DMS53 treated with DMSO at 0.1 percent for 48 hours (cell line): ENCODE results near the gene CD70.
"Not testable (repeated sequence)": the region's sequence is repeated elsewhere in the genome, so short reads cannot be mapped to it uniquely, and the experiment has no call there.

ENCODE experiments used
- DNase-seq: peaks from one replicate; lab custom pipeline; 2025; ENCODE audit not compliant: unreplicated experiment; lab: John Stamatoyannopoulos, UW

The CD70 gene

DNA sequence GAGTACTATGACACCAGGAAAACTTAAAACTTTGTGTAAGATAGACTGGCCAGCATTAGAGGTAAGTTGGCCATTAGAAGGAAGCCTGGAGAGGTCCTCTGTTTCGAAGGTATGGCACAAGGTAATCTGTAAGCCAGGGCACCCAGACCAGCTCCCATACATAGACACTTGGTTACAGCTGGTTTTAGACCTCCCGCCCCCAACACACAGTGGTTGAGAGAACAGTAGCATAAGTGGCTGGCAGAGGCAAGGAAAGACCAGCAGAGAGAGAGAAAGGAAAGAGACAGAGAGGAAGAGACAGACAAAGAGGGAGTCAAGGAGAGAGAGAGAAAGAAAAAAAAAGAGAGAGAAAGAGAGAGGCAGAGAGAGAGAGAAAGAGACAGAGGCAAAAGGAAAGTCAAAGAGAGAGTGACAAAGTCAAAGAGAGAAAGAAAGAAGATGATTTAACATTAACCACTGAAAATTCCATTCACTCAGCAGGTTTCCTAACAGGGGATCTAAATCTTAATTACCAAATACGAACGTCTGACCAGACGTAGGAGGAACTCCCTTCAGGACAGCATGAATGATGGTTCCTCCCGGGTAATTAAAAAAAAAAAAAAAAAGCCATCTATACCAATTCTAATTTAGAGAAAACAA is 7.4 kb upstream of the CD70 start:
- DNase-seq, result not testable (repeated sequence)

DNA sequence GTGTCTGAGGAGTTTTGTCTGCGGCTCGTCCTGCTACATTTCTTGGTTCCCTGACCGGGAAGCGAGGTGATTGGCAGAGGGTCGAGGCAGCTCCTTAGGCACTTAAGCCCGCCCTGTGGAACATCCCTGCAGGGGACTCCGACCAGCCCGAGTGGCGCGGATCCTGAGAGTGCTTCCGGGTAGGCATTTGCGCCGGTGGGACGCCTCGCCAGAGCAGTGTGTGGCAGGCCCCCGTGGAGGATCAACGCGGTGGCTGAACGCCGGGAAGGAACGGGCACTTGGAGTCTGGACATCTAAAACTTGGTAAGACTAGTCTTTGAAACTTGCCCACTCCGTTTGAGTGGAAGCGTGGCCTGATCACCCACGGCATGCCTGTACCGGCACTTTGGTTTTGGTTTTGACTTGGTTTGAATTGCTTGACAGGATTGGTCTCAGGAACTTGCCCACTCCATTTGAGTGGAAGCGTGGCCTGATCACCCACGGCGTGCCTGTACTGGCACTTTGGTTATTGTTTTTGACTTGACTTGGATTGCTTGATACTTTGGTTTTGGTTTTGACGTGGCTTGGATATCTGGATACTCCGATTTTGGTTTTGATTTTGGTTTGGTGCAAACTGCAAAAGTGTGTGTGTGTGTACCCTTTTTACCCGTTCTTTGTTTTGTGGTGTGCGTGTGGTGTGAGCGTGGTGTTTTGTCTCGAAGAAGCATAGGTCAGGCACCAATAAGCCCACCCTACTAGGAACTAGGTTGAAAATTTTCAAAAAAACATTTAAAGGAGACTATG is 6.7 kb upstream of the CD70 start:
- not testable (repeated sequence) for DNase-seq

GRCh38 chr19:6596621-6597020 is 5.7 kb upstream of the CD70 start:
- DNase-seq, result no peak

GRCh38 chr19:6593651-6594416 is 2.9 kb upstream of the CD70 start:
- DNase-seq, result no peak

- DNase-seq, result no peak
These were observed 608 bp downstream of the CD70 start for GRCh38 chr19:6590258-6590826.

- DNase-seq, result no peak
These were observed 1.2 kb downstream of the CD70 start for GRCh38 chr19:6589711-6590257.

- DNase-seq, result no peak
These were observed 2.2 kb downstream of the CD70 start for GRCh38 chr19:6588508-6589345.

DNA sequence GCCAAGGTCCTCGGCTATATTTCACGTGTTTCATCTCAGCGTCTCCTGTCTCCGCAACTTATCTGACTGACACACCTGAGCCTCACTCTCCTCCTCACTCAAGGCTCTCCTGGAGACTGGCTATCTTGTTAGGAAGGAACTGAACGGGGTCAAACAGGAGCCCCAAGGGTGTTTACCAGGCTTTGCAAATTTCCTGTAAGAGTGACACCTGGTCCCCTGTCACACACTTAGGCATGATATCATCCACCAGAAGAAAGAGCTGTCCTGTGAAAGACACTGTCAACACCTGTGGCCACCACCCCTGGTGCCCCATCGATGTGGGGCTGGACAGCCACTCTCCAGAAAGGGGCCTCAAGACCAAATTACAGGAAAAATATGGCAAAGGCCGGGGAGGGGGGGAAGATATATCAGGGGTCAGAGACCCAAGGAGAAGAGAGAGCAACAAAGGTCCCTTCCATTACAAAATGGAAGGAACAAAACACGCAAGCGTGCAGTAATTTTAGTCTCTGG is 2.9 kb downstream of the CD70 start:
- DNase-seq, result no peak

- DNase-seq, result no peak
These were observed 3.7 kb downstream of the CD70 start for GRCh38 chr19:6587093-6587820.

DNA sequence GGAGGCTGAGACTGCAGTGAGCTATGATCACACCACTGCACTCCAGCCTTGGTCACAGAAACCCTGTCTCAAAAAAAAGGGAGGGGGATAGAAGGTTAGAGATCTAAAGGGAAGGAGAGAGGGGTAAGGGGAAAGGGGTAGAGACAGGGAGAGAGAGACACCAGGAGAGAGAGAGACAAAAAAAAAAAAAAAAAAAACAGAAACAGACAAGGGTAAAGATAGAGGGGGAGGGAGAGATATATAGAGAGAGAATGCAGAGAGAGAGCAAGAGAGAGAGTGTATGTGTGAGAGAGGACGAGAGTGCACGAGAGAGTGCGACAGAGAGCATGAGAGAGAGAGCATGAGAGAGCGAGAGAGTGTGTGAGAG is 4.2 kb downstream of the CD70 start:
- DNase-seq, result no peak

DNA sequence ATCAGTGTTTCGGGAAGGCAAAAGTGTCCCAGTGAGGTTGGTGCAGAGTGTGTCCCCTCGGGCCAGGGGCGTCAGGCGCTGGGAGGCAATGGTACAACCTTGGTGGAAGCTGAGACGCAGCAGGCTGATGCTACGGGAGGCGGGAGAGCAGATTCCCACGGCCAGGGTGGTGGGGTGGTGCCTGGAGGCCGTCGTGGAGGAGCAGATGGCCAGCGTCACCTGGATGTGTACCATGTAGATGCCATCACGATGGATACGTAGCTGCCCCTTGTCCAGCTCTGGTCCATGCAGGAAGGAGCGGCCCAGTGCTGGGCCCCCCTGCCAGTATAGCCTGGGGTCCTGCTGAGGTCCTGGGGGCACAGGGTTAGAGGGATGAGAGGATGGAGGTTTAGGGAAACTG is 4.9 kb downstream of the CD70 start:
- DNase-seq, result no peak

- not testable (repeated sequence) for DNase-seq
These were observed 8.2 kb downstream of the CD70 start for GRCh38 chr19:6582515-6583484.

DNA sequence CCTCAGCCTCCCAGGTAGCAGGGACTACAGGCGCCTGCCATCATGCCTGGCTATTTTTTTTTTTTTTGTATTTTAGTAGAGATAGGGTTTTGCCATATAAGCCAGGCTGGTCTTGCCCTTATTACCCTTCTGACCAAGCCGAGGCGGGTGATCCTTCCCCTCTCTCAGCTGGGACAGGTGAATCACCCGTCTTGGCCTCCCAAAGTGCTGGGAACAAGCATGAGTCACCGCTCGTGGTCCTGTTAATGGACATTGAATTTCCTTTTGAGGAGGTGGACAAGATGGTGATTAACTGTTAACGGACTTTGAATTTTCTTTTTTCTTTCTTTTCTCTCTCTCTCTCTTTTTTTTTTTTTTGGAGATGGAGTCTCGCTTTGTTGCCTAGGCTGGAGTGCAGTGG is 10.6 kb downstream of the CD70 start:
- no peak for DNase-seq

GRCh38 chr19:6579450-6580178 is 11.3 kb downstream of the CD70 start:
- DNase-seq, result no peak

DNA sequence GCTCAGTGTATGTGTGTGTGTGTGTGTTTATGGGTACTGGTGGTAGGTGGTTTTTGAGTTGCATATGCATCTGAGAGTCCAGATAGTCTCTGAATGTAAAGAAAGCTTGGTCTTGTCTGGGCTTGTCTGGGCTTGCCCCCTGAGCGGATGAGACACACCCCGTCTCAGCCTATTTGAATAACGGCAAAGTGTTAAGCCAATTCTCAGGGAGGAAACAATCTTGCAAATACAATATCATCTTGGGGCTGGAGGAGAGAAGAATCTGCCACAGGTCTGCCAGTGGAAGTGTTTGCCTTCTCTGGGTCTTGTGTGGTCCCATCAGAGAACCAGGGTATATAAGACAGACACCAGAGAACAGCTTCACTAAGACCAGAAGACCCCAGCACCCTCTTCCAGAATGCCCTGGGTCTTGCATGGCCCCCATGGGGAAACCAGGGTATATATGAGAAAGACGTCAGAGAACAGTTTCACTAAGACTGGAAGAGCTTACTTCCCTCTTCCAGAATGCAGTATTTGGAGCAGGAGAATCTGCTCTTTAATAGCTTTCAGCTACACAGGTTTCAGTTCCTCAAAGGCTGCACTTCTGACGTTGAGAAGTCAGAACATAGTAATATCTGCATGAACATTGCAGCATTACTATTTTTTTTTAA is 13.3 kb downstream of the CD70 start:
- no peak for DNase-seq

GRCh38 chr19:6576869-6577475 is 14.0 kb downstream of the CD70 start:
- no peak for DNase-seq

GRCh38 chr19:6573350-6573749 is 17.6 kb downstream of the CD70 start:
- no peak for DNase-seq
